Astrocyte of the cerebellum (primary cell): Measurements from ENCODE around the gene SZT2.

Experiments
- DNase-seq: peaks from one replicate; pipeline ENCODE4 v3.0.0-alpha.2; 2011; ENCODE audit warnings: low read depth
- H3K4me3 ChIP-seq: 2 replicates; pipeline ENCODE4 v1.5.1; 2011; ENCODE audit warnings: mild to moderate bottlenecking, low read depth, low read length, moderate library complexity
- in situ Hi-C: cut with HindIII; loops from 2 replicates; pipeline ENCODE4 v1.10.0; 2017; ENCODE audit warnings: low sequenced_read_pairs
- TF ChIP-seq, protein P1 (sequence below): IDR thresholded peaks from 2 replicates; pipeline ENCODE4 v1.5.1; 2012; ENCODE audit warnings: low read length, low read depth, moderate library complexity, mild to moderate bottlenecking; ENCODE audit errors: missing control alignments

Gene SZT2

GRCh38 chr1:43383449-43383848 is 6.2 kb upstream of the SZT2 start:
- TF ChIP-seq, protein P1, sequence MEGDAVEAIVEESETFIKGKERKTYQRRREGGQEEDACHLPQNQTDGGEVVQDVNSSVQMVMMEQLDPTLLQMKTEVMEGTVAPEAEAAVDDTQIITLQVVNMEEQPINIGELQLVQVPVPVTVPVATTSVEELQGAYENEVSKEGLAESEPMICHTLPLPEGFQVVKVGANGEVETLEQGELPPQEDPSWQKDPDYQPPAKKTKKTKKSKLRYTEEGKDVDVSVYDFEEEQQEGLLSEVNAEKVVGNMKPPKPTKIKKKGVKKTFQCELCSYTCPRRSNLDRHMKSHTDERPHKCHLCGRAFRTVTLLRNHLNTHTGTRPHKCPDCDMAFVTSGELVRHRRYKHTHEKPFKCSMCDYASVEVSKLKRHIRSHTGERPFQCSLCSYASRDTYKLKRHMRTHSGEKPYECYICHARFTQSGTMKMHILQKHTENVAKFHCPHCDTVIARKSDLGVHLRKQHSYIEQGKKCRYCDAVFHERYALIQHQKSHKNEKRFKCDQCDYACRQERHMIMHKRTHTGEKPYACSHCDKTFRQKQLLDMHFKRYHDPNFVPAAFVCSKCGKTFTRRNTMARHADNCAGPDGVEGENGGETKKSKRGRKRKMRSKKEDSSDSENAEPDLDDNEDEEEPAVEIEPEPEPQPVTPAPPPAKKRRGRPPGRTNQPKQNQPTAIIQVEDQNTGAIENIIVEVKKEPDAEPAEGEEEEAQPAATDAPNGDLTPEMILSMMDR = no peak
- no peak for DNase-seq
- in situ Hi-C loops = loop anchor here (25.0 kb wide), 1 partner anchor 146 kb away; no protein-coding TSS in a partner anchor
- H3K4me3 ChIP-seq = no peak overlapping the region

DNA sequence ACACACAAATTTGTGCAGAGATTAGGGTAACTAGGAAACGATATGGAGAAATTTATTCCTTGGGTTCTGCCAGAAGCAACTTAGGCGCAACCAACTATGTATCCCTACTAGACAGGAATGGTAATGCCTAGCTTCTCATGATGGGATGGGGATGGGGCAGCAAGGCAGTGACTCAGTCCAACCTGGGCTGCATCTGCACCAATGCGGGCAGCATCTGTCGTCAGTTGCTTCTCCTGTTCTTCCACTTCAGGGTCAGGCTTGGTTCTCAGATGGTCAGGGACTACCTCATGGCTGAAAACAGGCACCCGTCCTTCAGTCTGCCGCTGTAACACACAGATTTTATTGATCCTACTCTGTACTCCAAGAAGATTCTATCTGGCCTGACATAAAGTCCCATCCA is 3.0 kb upstream of the SZT2 start:
- TF ChIP-seq, protein P1 = no peak
- in situ Hi-C loops = loop anchor here (25.0 kb wide), 1 partner anchor 149 kb away; no protein-coding TSS in a partner anchor
- H3K4me3 ChIP-seq = no peak overlapping the region
- DNase-seq = no peak

DNA sequence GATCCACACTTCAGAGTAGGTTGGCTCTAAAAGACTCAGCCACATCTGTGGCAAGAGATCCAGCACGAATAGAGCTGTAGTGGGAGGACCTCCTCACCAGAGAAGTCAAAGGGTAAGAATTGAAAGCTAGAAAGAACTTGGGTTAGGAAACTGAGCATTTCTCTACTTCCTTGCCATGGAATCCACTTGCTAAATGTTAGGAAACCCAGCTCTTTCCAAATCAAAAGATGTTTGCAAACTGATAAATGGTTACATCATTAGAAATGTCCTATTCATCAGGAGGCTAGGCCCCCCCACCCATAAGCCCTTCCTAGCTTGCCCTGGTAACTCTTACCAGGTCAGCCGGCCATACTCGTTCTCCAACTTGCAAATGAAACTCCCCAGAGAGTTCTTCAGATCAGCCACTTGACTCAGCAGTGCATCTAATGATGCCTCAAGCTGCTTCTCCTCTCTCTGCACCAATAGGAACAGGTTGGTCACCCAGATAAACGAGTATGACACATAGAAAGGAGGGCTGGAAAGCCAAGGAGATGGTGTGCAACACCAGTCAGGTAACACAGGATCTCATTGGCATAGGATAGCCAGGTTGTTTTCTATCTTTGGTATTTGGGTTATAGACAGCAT is 1.6 kb upstream of the SZT2 start:
- DNase-seq = no peak
- H3K4me3 ChIP-seq = peak overlapping the region; percentile 92
- in situ Hi-C loops = loop anchor here (25.0 kb wide), 1 partner anchor 151 kb away; no protein-coding TSS in a partner anchor
- TF ChIP-seq, protein P1 = no peak

DNA sequence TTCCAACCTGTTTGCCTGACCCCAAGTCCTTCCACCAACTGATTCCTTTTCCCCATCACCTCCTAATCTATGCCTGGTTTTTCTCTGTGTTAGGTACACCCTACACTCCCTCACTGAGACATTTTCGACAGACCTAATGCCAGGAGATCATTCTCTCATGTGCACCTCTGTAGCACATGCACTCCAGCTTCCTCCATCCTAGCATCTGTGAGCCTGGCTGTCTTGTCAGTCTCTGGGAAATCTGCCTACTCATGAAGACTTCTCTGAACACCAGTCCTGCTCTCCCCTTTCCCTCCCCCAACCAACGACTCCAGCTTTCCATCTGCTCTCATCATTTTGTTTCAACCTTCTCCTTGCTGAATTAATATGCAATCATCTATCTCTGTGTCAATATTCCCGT is 1.1 kb upstream of the SZT2 start:
- in situ Hi-C loops = loop anchor here (25.0 kb wide), 1 partner anchor 151 kb away; no protein-coding TSS in a partner anchor
- TF ChIP-seq, protein P1 = no peak
- peak overlapping the region; percentile 92 for H3K4me3 ChIP-seq
- DNase-seq = no peak

DNA sequence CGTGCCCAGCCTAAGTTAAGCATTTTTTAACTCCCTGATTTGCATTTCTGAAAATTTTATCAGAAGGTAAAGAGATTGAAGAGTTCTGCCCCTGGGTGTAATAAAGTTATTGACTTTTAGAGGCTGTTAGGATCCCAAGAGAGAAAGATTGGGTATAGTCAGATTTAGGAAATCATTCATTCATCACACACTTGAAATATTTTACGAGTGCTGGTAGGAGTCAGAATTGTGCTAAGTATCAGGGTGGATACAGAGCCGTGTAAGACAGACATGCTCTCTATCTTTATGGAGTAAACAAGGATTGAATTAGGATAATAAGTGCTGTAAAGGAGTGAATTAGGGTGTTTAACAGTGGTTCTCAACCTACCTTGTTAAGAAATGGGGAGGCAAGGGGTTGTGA is 3.0 kb downstream of the SZT2 start:
- DNase-seq = no peak
- TF ChIP-seq, protein P1 = no peak
- in situ Hi-C loops = loop anchor here (25.0 kb wide), 1 partner anchor 155 kb away; no protein-coding TSS in a partner anchor
- no peak overlapping the region for H3K4me3 ChIP-seq

DNA sequence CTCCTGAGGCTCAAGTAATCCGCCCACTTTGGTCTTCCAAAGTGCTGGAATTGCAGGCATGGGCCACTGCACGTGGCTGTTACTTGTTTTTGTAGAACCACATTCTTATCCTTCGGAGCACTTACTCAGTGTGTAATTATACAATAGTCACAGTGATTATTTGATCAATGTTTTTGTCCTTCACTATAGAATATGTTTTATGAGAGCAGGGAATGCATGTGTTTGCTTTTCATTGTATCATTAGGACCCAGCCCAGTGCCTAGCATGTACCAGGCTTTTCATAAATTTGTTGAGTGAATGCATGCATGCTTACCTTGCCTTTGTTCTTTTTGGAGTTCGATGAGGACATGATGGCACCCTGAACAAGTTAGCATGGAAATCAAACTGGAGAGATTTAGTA is 5.8 kb downstream of the SZT2 start:
- no peak for DNase-seq
- H3K4me3 ChIP-seq = no peak overlapping the region
- in situ Hi-C loops = loop anchor here (25.0 kb wide), 1 partner anchor 158 kb away; no protein-coding TSS in a partner anchor
- TF ChIP-seq, protein P1 = no peak
